SJCRH30 (cell line): ENCODE data around the gene DCPS. TPM values are rescaled to one million over a fixed set of nuclear protein-coding genes. Genes with fewer than 3 reads are reported as not detected.
A peak's percentile ranks its signal among the peaks of the same experiment; 100 is the strongest.
"Not testable (repeated sequence)": the region's sequence is repeated elsewhere in the genome, so short reads cannot be mapped to it uniquely, and the experiment has no call there.

Experiments
- DNase-seq, 2 experiments: peaks; one replicate each; pipeline ENCODE4 v3.0.0-alpha.2; 2015 to 2020
- H3K27ac ChIP-seq: fragments of 250-450 bp; sonication (Bioruptor Pico); 2 replicates; pipeline ENCODE4 v1.5.1; 2020; ENCODE audit warnings: mild to moderate bottlenecking, moderate library complexity
- H3K27me3 ChIP-seq: fragments of 250-450 bp; sonication (Bioruptor Pico); 2 replicates; pipeline ENCODE4 v1.5.1; 2020; ENCODE audit warnings: mild to moderate bottlenecking, moderate library complexity
- H3K36me3 ChIP-seq: fragments of 250-450 bp; sonication (Bioruptor Pico); 2 replicates; pipeline ENCODE4 v1.5.1; 2020; ENCODE audit warnings: mild to moderate bottlenecking, moderate library complexity
- H3K4me1 ChIP-seq: fragments of 250-450 bp; sonication (Bioruptor Pico); 2 replicates; pipeline ENCODE4 v1.5.1; 2020; ENCODE audit warnings: mild to moderate bottlenecking, moderate library complexity
- H3K4me3 ChIP-seq: fragments of 250-450 bp; sonication (Bioruptor Pico); 2 replicates; pipeline ENCODE4 v1.5.1; 2020; ENCODE audit warnings: mild to moderate bottlenecking, moderate library complexity
- H3K9me3 ChIP-seq: fragments of 250-450 bp; sonication (Bioruptor Pico); replicated peaks from 2 replicates; pipeline ENCODE4 v1.5.1; 2020; ENCODE audit warnings: mild to moderate bottlenecking, moderate library complexity
- total RNA-seq: library from RNA; depleted of rRNA; stranded (reverse); fragments of >200 nt; shearing (Covaris generic); gene quantifications from 2 replicates; pipeline ENCODE4 v1.2.3, GENCODE V29; 2014

DCPS gene
- total RNA-seq, 1 experiment from 2014 or later: 21.3 TPM

GRCh38 chr11:126363706-126364248, 59.9 kb downstream of the DCPS start:
- Histone ChIP-seq H3K36me3 (no peaks in the 10 kb centered on the region), H3K4me3 (no peak overlapping the region), H3K27me3 (no peaks in the 10 kb centered on the region), H3K27ac (peak overlapping the region; percentile 66), H3K4me1 (peaks cover 8% of the 10 kb centered on the region; the same call in 1 of the 2 replicates), H3K9me3 (no peaks in the 10 kb centered on the region)
- DNase-seq: peak; percentile 60 to 75

- H3K4me3 ChIP-seq, H3K9me3 ChIP-seq, H3K36me3 ChIP-seq, H3K27ac ChIP-seq, H3K4me1 ChIP-seq, DNase-seq, H3K27me3 ChIP-seq: not testable (repeated sequence)
Measured at GRCh38 chr11:126364735-126365134, 60.9 kb downstream of the DCPS start.

- not testable (repeated sequence) for DNase-seq, H3K27me3 ChIP-seq, H3K4me1 ChIP-seq, H3K36me3 ChIP-seq, H3K4me3 ChIP-seq, H3K9me3 ChIP-seq, H3K27ac ChIP-seq
Measured at GRCh38 chr11:126365508-126365907, 61.6 kb downstream of the DCPS start.

GRCh38 chr11:126366064-126366822, 62.4 kb downstream of the DCPS start:
- no peaks in the 10 kb centered on the region for H3K27me3 ChIP-seq
- H3K36me3 ChIP-seq: no peaks in the 10 kb centered on the region
- no peak for DNase-seq
- H3K4me1 ChIP-seq: peaks cover 8% of the 10 kb centered on the region; the same call in 1 of the 2 replicates
- no peak overlapping the region for H3K27ac ChIP-seq
- H3K9me3 ChIP-seq: no peaks in the 10 kb centered on the region
- no peak overlapping the region for H3K4me3 ChIP-seq

GRCh38 chr11:126366823-126367654, 63.2 kb downstream of the DCPS start:
- not testable (repeated sequence) for H3K4me3 ChIP-seq, H3K27ac ChIP-seq, H3K27me3 ChIP-seq, H3K36me3 ChIP-seq, H3K9me3 ChIP-seq, DNase-seq, H3K4me1 ChIP-seq

GRCh38 chr11:126367806-126368205, 63.9 kb downstream of the DCPS start:
- not testable (repeated sequence) for H3K9me3 ChIP-seq, H3K36me3 ChIP-seq, H3K27me3 ChIP-seq, DNase-seq, H3K27ac ChIP-seq, H3K4me3 ChIP-seq, H3K4me1 ChIP-seq

- not testable (repeated sequence) for H3K4me1 ChIP-seq, H3K36me3 ChIP-seq, H3K9me3 ChIP-seq, H3K27me3 ChIP-seq, H3K4me3 ChIP-seq, DNase-seq, H3K27ac ChIP-seq
Measured at GRCh38 chr11:126368336-126369119, 64.7 kb downstream of the DCPS start.

DNA sequence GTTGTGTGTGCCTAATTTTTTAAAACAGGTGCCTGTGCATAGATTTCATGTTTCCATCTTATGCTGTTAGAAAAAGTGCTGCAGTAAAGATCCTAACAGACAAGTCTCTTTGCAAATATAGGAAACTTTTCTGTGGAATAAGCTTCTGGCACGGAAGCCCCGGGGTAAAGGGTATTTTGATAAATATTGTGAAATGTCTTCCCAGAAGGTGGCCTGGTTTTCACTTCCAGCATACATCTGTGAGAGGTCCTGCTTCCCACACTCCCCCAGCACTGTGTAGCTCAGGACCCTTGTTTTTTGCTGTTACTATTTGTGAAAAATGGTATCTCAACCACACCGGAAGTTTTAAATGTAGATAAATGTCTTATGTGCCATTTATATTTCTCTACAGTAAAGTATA, 66.2 kb downstream of the DCPS start:
- H3K9me3 ChIP-seq: no peaks in the 10 kb centered on the region
- H3K4me1 ChIP-seq: no peaks in the 10 kb centered on the region
- no peaks in the 10 kb centered on the region for H3K36me3 ChIP-seq
- no peak overlapping the region for H3K27ac ChIP-seq
- no peak for DNase-seq
- no peak overlapping the region for H3K4me3 ChIP-seq
- H3K27me3 ChIP-seq: no peaks in the 10 kb centered on the region

DNA sequence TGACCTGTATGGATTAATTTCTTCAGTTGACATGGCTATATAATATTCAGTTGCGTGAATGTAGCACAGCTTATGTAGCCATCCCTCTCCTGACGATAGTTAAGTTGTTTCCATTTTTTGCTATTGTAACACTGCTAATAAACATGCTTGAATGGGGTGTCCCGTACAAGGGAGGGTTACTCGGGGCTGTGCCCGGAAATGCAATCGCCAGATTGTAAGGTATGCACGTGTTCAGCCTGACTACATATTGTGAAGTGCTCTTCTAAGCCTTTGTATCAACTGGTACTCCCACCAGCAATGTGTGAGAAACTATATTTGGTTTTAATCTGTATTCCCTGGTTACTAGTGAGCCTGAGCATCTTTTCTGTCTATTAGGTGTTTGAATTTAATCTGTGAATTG, 67.7 kb downstream of the DCPS start:
- DNase-seq: no peak

GRCh38 chr11:126373389-126374066, 69.7 kb downstream of the DCPS start:
- not testable (repeated sequence) for H3K36me3 ChIP-seq, H3K4me1 ChIP-seq, H3K9me3 ChIP-seq, H3K27me3 ChIP-seq, H3K4me3 ChIP-seq, DNase-seq, H3K27ac ChIP-seq

More for the DNA sequence above, 67.7 kb downstream of the DCPS start:
- H3K4me3 ChIP-seq: no peak overlapping the region
- H3K27me3 ChIP-seq: no peaks in the 10 kb centered on the region
- no peaks in the 10 kb centered on the region for H3K36me3 ChIP-seq
- H3K9me3 ChIP-seq: no peaks in the 10 kb centered on the region
- peaks cover 7% of the 10 kb centered on the region for H3K4me1 ChIP-seq
- H3K27ac ChIP-seq: no peak overlapping the region

GRCh38 chr11:126374562-126375300, 70.9 kb downstream of the DCPS start:
- H3K9me3 ChIP-seq, H3K27ac ChIP-seq, H3K4me3 ChIP-seq, H3K36me3 ChIP-seq, H3K4me1 ChIP-seq, DNase-seq, H3K27me3 ChIP-seq: not testable (repeated sequence)

GRCh38 chr11:126375726-126376125, 71.9 kb downstream of the DCPS start:
- DNase-seq: peak; percentile 10 to 56
- H3K4me1 ChIP-seq: peaks cover 8% of the 10 kb centered on the region

GRCh38 chr11:126378763-126379162, 74.9 kb downstream of the DCPS start:
- H3K27me3 ChIP-seq: no peaks in the 10 kb centered on the region

More at GRCh38 chr11:126375726-126376125, 71.9 kb downstream of the DCPS start:
- Histone ChIP-seq H3K27ac (peak overlapping the region; percentile 58), H3K27me3 (no peaks in the 10 kb centered on the region), H3K9me3 (no peaks in the 10 kb centered on the region), H3K36me3 (no peaks in the 10 kb centered on the region), H3K4me3 (no peak overlapping the region)

GRCh38 chr11:126380909-126381308, 77.0 kb downstream of the DCPS start:
- Histone ChIP-seq H3K4me1 (peaks cover 8% of the 10 kb centered on the region), H3K27ac (no peak overlapping the region), H3K36me3 (no peaks in the 10 kb centered on the region), H3K4me3 (no peak overlapping the region), H3K9me3 (no peaks in the 10 kb centered on the region), H3K27me3 (no peaks in the 10 kb centered on the region)
- DNase-seq: no peak

More at GRCh38 chr11:126378763-126379162, 74.9 kb downstream of the DCPS start:
- H3K4me1 ChIP-seq: peaks cover 8% of the 10 kb centered on the region
- H3K4me3 ChIP-seq: no peak overlapping the region
- no peaks in the 10 kb centered on the region for H3K36me3 ChIP-seq
- DNase-seq: no peak
- no peaks in the 10 kb centered on the region for H3K9me3 ChIP-seq
- no peak overlapping the region for H3K27ac ChIP-seq
